Body of pancreas (tissue), 4 donors: ENCODE results near the gene SRSF6.

ENCODE experiments used
- CTCF ChIP-seq, 7 experiments: fragments of 450-650 bp in 4 of 7; fragments of 200-600 bp in 3 of 7; sonication (generic) in 3 of 7; IDR thresholded peaks; one replicate each; pipeline ENCODE4 v1.5.1; 2016 to 2019; ENCODE audit warnings: antibody characterized with exemption in 7 of 7
- POLR2A ChIP-seq, 3 donors: fragments of 450-650 bp; IDR thresholded peaks; one replicate each; pipeline ENCODE4 v1.6.1; 2016; ENCODE audit warnings: antibody characterized with exemption in 3 of 3, mild to moderate bottlenecking in 2 of 3

- TF ChIP-seq CTCF (IDR thresholded peaks at IDR 0.05) (no peak), POLR2A (IDR thresholded peaks at IDR 0.05) (no peak)
These were observed 6.6 kb upstream of the SRSF6 start for GRCh38 chr20:43450841-43451799.
